CD4-positive, alpha-beta T cell treated with Interleukin-17A for 1 hour (primary cell): ENCODE measurements around the gene NPC1.

ENCODE experiments used
- DNase-seq: peaks from one replicate; pipeline ENCODE4 v3.0.0-alpha.2; 2020

The NPC1 gene

GRCh38 chr18:23545247-23545789 is 41.0 kb downstream of the NPC1 start:
- DNase-seq = no peak

- no peak for DNase-seq
These were observed 43.8 kb downstream of the NPC1 start for GRCh38 chr18:23542461-23542860.

GRCh38 chr18:23541349-23542093 is 44.8 kb downstream of the NPC1 start:
- no peak for DNase-seq

- peak; percentile 49 for DNase-seq
These were observed 45.4 kb downstream of the NPC1 start for GRCh38 chr18:23540867-23541266.

- no peak for DNase-seq
These were observed 46.3 kb downstream of the NPC1 start for GRCh38 chr18:23539911-23540525.

GRCh38 chr18:23539296-23539695 is 47.0 kb downstream of the NPC1 start:
- no peak for DNase-seq

GRCh38 chr18:23538870-23539269 is 47.4 kb downstream of the NPC1 start:
- DNase-seq = no peak

- no peak for DNase-seq
These were observed 48.3 kb downstream of the NPC1 start for GRCh38 chr18:23538001-23538400.

GRCh38 chr18:23537274-23537673 is 49.0 kb downstream of the NPC1 start:
- no peak for DNase-seq

GRCh38 chr18:23536204-23536603 is 50.1 kb downstream of the NPC1 start:
- no peak for DNase-seq

GRCh38 chr18:23534276-23534675 is 52.0 kb downstream of the NPC1 start:
- DNase-seq = no peak

- DNase-seq = no peak
These were observed 53.5 kb downstream of the NPC1 start for GRCh38 chr18:23532848-23533247.

GRCh38 chr18:23531912-23532311 is 54.4 kb downstream of the NPC1 start:
- no peak for DNase-seq

- no peak for DNase-seq
These were observed 56.1 kb downstream of the NPC1 start for GRCh38 chr18:23530195-23530594.

GRCh38 chr18:23529604-23530003 is 56.7 kb downstream of the NPC1 start:
- DNase-seq = no peak

GRCh38 chr18:23528580-23529472 is 57.5 kb downstream of the NPC1 start:
- no peak for DNase-seq

- no peak for DNase-seq
These were observed 59.7 kb downstream of the NPC1 start for GRCh38 chr18:23526501-23527063.

GRCh38 chr18:23524213-23524707 is 62.0 kb downstream of the NPC1 start:
- no peak for DNase-seq

- no peak for DNase-seq
These were observed 62.7 kb downstream of the NPC1 start for GRCh38 chr18:23523429-23524212.

GRCh38 chr18:23521907-23522306 is 64.4 kb downstream of the NPC1 start:
- DNase-seq = no peak

- no peak for DNase-seq
These were observed 65.0 kb downstream of the NPC1 start for GRCh38 chr18:23521271-23521670.

- no peak for DNase-seq
These were observed 66.6 kb downstream of the NPC1 start for GRCh38 chr18:23519734-23520133.
